Karpas-422 (cell line): ENCODE results near the gene FIGN. TPM values are rescaled to one million over a fixed set of nuclear protein-coding genes. Genes with fewer than 3 reads are reported as not detected.

Source experiments
- DNase-seq: peaks from one replicate; pipeline ENCODE4 v3.0.0-alpha.2; 2015
- H2AFZ ChIP-seq: fragments of 200-600 bp; sonication (generic); 2 replicates; pipeline ENCODE4 v1.6.1; 2014; ENCODE audit warnings: antibody characterized with exemption, low read length, mixed read lengths
- H3K27ac ChIP-seq: fragments of 200-600 bp; sonication (generic); 2 replicates; pipeline ENCODE4 v1.5.1; 2014; ENCODE audit warnings: mild to moderate bottlenecking, low read length, moderate library complexity
- H3K27me3 ChIP-seq: fragments of 200-600 bp; sonication (generic); 2 replicates; pipeline ENCODE4 v1.6.1; 2014; ENCODE audit warnings: low read length, mixed read lengths
- H3K36me3 ChIP-seq: fragments of 200-600 bp; sonication (generic); 2 replicates; pipeline ENCODE4 v1.6.1; 2014; ENCODE audit warnings: low read length, mixed read lengths; ENCODE audit not compliant: insufficient read depth
- H3K4me1 ChIP-seq: fragments of 200-600 bp; sonication (generic); 2 replicates; pipeline ENCODE4 v1.6.1; 2014; ENCODE audit warnings: mild to moderate bottlenecking, low read length, mixed read lengths
- H3K4me2 ChIP-seq: fragments of 200-600 bp; sonication (generic); 2 replicates; pipeline ENCODE4 v1.6.1; 2014; ENCODE audit warnings: low read length, low read depth, mild to moderate bottlenecking; ENCODE audit not compliant: poor library complexity, severe bottlenecking
- H3K4me3 ChIP-seq: fragments of 200-600 bp; sonication (generic); 2 replicates; pipeline ENCODE4 v1.5.1; 2014; ENCODE audit warnings: mild to moderate bottlenecking, antibody characterized with exemption, low read length, mixed read lengths
- H3K79me2 ChIP-seq: fragments of 200-600 bp; sonication (generic); 2 replicates; pipeline ENCODE4 v1.6.1; 2014; ENCODE audit warnings: mild to moderate bottlenecking, low read length, mixed read lengths
- H3K9ac ChIP-seq: fragments of 200-600 bp; sonication (generic); 2 replicates; pipeline ENCODE4 v1.6.0; 2014; ENCODE audit warnings: low read length
- H3K9me2 ChIP-seq: fragments of 200-600 bp; sonication (generic), shearing (Covaris generic); replicated peaks from 2 replicates; pipeline ENCODE4 v1.6.0; 2014; ENCODE audit warnings: mild to moderate bottlenecking, low read length, moderate library complexity; ENCODE audit not compliant: insufficient read depth
- H3K9me3 ChIP-seq: fragments of 300-700, 200-600 bp; sonication (generic); 2 replicates; pipeline ENCODE4 v1.6.1; 2014; ENCODE audit warnings: low read length, mixed read lengths
- H4K20me1 ChIP-seq: fragments of 200-600 bp; sonication (generic); 2 replicates; pipeline ENCODE4 v1.6.1; 2014; ENCODE audit warnings: mild to moderate bottlenecking, antibody characterized with exemption, low read length, low read depth; ENCODE audit not compliant: insufficient read depth
- total RNA-seq: library from RNA; depleted of rRNA; stranded (reverse); fragments of >200 nt; shearing (Covaris generic); gene quantifications from 2 replicates; pipeline ENCODE4 v1.2.3, GENCODE V29; 2014; ENCODE audit warnings: low replicate concordance

The FIGN gene
- total RNA-seq, 1 experiment from 2014 or later = not detected

GRCh38 chr2:163752267-163752666 lies 16.5 kb upstream of the FIGN start:
- H3K36me3 ChIP-seq = no peaks in the 10 kb centered on the region
- H3K4me3 ChIP-seq = no peak overlapping the region
- H2AFZ ChIP-seq = no peak overlapping the region
- no peaks in the 10 kb centered on the region for H3K4me1 ChIP-seq
- H3K9me2 ChIP-seq = no peaks in the 10 kb centered on the region
- H3K79me2 ChIP-seq = no peaks in the 10 kb centered on the region
- no peak overlapping the region for H3K9ac ChIP-seq
- H3K4me2 ChIP-seq = no peak overlapping the region
- H3K27me3 ChIP-seq = no peaks in the 10 kb centered on the region
- DNase-seq = no peak
- H3K9me3 ChIP-seq = no peaks in the 10 kb centered on the region
- no peaks in the 10 kb centered on the region for H4K20me1 ChIP-seq
- H3K27ac ChIP-seq = no peak overlapping the region

DNA sequence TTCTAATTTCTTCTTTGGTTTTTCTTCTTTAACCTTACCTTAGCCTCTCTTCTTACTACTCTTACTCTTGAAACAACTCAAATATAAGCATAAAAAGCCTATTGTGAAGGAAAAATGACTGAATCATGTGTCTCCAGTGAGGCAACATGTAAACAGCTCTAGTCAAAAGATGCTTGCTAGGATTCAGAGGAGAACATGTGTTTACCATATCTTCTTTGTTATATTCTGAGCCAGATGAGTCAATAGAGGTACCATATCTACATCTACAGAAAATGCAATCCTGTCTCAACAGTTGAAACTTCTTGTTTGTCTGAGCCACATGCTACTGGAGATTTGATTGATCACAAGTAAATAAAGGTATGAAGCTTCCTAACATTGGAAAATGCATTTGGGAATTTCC lies 15.9 kb upstream of the FIGN start:
- no peaks in the 10 kb centered on the region for H3K79me2 ChIP-seq
- no peak overlapping the region for H3K4me2 ChIP-seq
- no peaks in the 10 kb centered on the region for H3K9me2 ChIP-seq
- H3K9ac ChIP-seq = no peak overlapping the region
- H3K27ac ChIP-seq = no peak overlapping the region
- H3K36me3 ChIP-seq = no peaks in the 10 kb centered on the region
- H2AFZ ChIP-seq = no peak overlapping the region
- H3K4me1 ChIP-seq = no peaks in the 10 kb centered on the region
- H4K20me1 ChIP-seq = no peaks in the 10 kb centered on the region
- H3K27me3 ChIP-seq = no peaks in the 10 kb centered on the region
- no peak overlapping the region for H3K4me3 ChIP-seq
- H3K9me3 ChIP-seq = no peaks in the 10 kb centered on the region
- DNase-seq = no peak

GRCh38 chr2:163748420-163748819 lies 12.6 kb upstream of the FIGN start:
- Histone ChIP-seq H3K9me2 (no peaks in the 10 kb centered on the region), H3K27ac (no peak overlapping the region), H3K27me3 (no peaks in the 10 kb centered on the region), H3K9ac (no peak overlapping the region), H3K36me3 (no peaks in the 10 kb centered on the region), H3K9me3 (no peaks in the 10 kb centered on the region; the same call in 1 of the 2 replicates), H4K20me1 (no peaks in the 10 kb centered on the region), H3K4me3 (no peak overlapping the region), H3K79me2 (no peaks in the 10 kb centered on the region), H2AFZ (no peak overlapping the region), H3K4me2 (no peak overlapping the region), H3K4me1 (no peaks in the 10 kb centered on the region)
- no peak for DNase-seq

GRCh38 chr2:163741435-163741834 lies 5.6 kb upstream of the FIGN start:
- Histone ChIP-seq H3K9me3 (no peaks in the 10 kb centered on the region; the same call in 1 of the 2 replicates), H3K79me2 (no peaks in the 10 kb centered on the region), H4K20me1 (no peaks in the 10 kb centered on the region), H3K27ac (no peak overlapping the region), H3K27me3 (no peaks in the 10 kb centered on the region), H3K9ac (no peak overlapping the region), H3K36me3 (no peaks in the 10 kb centered on the region), H3K9me2 (no peaks in the 10 kb centered on the region), H3K4me3 (no peak overlapping the region), H3K4me2 (no peak overlapping the region), H3K4me1 (no peaks in the 10 kb centered on the region), H2AFZ (no peak overlapping the region)
- DNase-seq = no peak

GRCh38 chr2:163737563-163737962 lies 1.8 kb upstream of the FIGN start:
- H3K79me2 ChIP-seq = no peaks in the 10 kb centered on the region
- H3K9me3 ChIP-seq = no peaks in the 10 kb centered on the region
- H3K4me1 ChIP-seq = no peaks in the 10 kb centered on the region
- H4K20me1 ChIP-seq = no peaks in the 10 kb centered on the region
- no peak for DNase-seq
- no peak overlapping the region for H3K4me3 ChIP-seq
- no peaks in the 10 kb centered on the region for H3K9me2 ChIP-seq
- H3K36me3 ChIP-seq = no peaks in the 10 kb centered on the region
- no peak overlapping the region for H3K9ac ChIP-seq
- no peak overlapping the region for H2AFZ ChIP-seq
- H3K27ac ChIP-seq = no peak overlapping the region
- no peak overlapping the region for H3K4me2 ChIP-seq
- no peaks in the 10 kb centered on the region for H3K27me3 ChIP-seq

DNA sequence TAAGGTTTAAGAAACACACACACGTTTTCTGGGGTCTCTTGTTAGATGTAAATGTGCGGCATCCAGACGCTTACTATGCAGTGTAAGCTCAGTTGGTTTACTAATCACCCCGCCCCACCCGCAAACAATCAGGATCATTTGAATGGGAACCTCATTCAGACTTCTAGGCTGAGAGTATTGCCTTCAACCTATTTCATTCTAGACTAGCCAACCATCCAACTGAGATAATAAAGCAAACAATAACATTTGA lies 1.3 kb upstream of the FIGN start:
- Histone ChIP-seq H3K27ac (no peak overlapping the region), H3K9me3 (no peaks in the 10 kb centered on the region), H3K9ac (no peak overlapping the region), H3K79me2 (no peaks in the 10 kb centered on the region), H2AFZ (no peak overlapping the region), H3K36me3 (no peaks in the 10 kb centered on the region), H4K20me1 (no peaks in the 10 kb centered on the region), H3K9me2 (no peaks in the 10 kb centered on the region), H3K4me2 (no peak overlapping the region), H3K4me1 (no peaks in the 10 kb centered on the region), H3K4me3 (no peak overlapping the region), H3K27me3 (no peaks in the 10 kb centered on the region)
- no peak for DNase-seq

GRCh38 chr2:163736433-163737189 lies 803 bp upstream of the FIGN start:
- Histone ChIP-seq H3K9ac (no peak overlapping the region), H3K27me3 (no peaks in the 10 kb centered on the region), H2AFZ (no peak overlapping the region), H3K27ac (no peak overlapping the region), H3K79me2 (no peaks in the 10 kb centered on the region), H3K4me1 (no peaks in the 10 kb centered on the region), H3K36me3 (no peaks in the 10 kb centered on the region), H3K4me3 (no peak overlapping the region), H3K9me2 (no peaks in the 10 kb centered on the region), H3K4me2 (no peak overlapping the region), H4K20me1 (no peaks in the 10 kb centered on the region), H3K9me3 (no peaks in the 10 kb centered on the region)
- DNase-seq = no peak

DNA sequence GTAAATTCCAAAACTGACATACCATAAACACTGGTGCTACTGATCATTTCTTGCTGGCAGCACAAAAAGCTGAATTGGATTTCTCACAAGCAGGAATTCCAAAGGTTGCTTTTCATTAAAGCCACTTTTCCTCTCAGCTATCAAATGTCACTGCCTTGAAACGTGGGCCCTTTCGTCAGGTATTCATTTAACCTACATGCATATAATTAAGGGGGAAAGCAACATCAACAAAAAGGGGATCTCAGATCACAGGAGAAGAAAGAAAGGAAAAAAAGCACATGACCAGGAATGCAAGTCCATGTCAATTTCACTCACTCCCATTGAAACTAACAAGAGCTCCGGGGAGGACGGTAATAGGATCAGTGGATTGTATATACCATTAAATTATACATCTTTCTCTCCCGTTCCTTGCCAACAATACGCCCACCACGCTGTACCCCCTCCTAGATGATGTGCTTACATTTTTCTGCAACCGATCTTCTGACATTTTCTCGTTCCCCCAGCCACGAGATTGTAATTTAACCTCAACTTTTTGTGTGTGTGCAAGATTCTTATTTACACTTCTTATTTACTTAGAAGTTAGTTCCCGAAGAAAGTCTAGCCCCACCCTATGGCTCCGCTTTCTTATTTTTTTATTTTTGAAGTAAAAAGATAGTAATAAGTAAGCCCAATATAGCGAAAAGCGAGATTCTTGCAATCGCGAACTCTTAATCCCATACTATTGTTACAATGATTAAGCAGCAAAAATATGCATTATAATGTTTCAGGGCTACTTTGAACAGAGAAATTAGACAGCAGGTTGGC lies 725 bp downstream of the FIGN start:
- H3K36me3 ChIP-seq = no peaks in the 10 kb centered on the region
- no peaks in the 10 kb centered on the region for H3K27me3 ChIP-seq
- H3K9me2 ChIP-seq = no peaks in the 10 kb centered on the region
- DNase-seq = no peak
- H3K4me2 ChIP-seq = no peak overlapping the region
- H3K9ac ChIP-seq = no peak overlapping the region
- H3K79me2 ChIP-seq = no peaks in the 10 kb centered on the region
- H3K9me3 ChIP-seq = no peaks in the 10 kb centered on the region
- H3K4me1 ChIP-seq = no peaks in the 10 kb centered on the region
- no peak overlapping the region for H3K4me3 ChIP-seq
- no peaks in the 10 kb centered on the region for H4K20me1 ChIP-seq
- no peak overlapping the region for H2AFZ ChIP-seq
- no peak overlapping the region for H3K27ac ChIP-seq
